Measurements from ENCODE around the gene SUPT20H.

DNA sequence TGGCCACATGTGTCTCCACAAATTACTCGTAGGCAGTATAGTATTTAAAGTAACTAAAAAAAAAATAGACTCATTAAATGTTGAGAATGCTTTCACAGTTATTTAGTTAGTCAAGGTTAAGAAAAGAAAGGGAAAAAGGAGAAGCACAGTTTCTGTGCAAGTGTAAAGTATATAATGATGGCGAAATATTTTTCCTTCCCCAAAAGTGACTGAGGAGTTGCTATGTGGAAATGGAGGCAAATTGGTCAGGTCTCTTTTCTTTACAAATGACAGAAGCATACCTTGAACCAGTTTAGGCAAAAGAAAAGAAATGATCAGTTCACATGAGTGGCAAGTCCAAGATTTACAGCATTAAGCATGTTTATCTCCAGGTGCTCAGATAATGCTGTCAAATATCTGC is 28.0 kb upstream of the SUPT20H start:
- no peak for TF ChIP-seq EZH2 (optimal IDR thresholded peaks at IDR 0.05; ENCODE audit: low read depth, low read length)
- TF ChIP-seq, protein P1, sequence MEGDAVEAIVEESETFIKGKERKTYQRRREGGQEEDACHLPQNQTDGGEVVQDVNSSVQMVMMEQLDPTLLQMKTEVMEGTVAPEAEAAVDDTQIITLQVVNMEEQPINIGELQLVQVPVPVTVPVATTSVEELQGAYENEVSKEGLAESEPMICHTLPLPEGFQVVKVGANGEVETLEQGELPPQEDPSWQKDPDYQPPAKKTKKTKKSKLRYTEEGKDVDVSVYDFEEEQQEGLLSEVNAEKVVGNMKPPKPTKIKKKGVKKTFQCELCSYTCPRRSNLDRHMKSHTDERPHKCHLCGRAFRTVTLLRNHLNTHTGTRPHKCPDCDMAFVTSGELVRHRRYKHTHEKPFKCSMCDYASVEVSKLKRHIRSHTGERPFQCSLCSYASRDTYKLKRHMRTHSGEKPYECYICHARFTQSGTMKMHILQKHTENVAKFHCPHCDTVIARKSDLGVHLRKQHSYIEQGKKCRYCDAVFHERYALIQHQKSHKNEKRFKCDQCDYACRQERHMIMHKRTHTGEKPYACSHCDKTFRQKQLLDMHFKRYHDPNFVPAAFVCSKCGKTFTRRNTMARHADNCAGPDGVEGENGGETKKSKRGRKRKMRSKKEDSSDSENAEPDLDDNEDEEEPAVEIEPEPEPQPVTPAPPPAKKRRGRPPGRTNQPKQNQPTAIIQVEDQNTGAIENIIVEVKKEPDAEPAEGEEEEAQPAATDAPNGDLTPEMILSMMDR (IDR thresholded peaks at IDR 0.05; ENCODE audit: low read length), result no peak

Data from MM.1S (cell line).